HG03575 (cell line): Measurements from ENCODE around the gene INTU.
"Not testable (repeated sequence)": the region's sequence is repeated elsewhere in the genome, so short reads cannot be mapped to it uniquely, and the experiment has no call there.

Experiments used
- ATAC-seq: cut with Tn5 transposase; IDR thresholded peaks from one replicate; pipeline ENCODE4 v1.9.1; 2021; ENCODE audit not compliant: unreplicated experiment, insufficient number of reproducible peaks, low FRiP score; ENCODE audit errors: extremely low read depth

Gene INTU

DNA sequence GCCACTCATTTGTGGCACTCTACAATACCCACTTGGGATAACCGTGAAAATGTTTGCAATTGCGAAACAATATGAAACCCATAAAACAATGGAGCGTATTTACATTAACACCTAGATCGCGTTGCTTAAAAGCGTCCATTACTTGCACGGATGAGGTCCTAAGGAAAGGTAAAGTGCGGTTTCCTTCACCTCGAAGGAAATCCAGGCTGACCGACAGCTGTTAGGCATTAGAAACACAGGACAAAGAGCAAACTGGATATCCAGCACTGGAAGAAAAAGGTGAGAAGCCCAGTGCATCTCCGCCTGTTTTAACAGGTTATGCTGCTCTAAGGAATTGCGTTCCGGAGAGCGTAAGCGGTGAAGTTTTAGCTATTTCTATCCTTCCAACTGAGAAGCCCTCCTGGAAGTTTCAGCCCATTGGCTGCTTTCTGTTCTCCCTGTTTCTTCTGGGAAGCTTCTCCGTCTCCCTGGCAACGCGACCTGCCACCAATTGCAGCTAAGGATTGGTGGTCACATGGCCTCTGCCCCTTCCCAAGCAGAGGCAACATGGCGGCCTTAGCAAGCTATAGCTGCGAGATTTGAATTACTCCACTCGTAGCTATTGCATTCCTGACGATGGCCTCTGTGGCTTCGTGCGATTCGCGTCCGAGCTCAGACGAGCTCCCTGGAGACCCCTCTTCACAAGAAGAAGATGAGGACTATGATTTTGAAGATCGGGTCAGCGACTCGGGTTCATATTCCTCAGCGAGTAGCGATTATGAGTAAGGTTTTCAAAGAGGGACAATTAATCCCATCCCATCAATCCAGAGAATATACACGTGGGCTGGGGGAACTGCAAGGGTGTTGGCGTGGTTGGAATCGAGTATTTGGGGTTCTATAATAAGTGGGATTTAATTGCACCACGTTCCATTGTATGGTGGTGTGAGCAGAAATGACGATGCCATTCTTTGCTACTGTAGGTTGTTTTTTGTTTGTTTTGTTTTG, at the start of gene INTU:
INTU (plus strand) TSS at position 538 of the 984 bp plus-strand sequence; CDS start at position 616, 78 bp downstream.
- peak; percentile 76 for ATAC-seq

DNA sequence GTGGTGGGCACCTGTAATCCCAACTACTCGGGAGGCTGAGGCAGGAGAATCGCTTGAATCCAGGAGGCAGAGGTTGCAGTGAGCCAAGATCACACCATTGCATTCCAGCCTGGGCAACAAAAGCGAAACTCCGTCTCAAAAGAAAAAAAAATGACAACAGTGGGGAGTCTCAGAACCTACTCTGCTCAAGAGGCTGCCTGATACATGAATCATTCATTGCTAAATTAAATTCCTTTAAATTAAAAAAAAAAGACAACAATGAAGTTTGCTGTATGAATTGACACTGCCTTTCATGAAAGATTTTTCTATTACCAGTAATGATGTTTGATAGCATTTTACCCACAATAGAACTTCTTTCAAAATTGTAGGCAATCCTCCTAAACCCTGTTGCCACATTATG, 46.3 kb upstream of the INTU start:
- not testable (repeated sequence) for ATAC-seq

DNA sequence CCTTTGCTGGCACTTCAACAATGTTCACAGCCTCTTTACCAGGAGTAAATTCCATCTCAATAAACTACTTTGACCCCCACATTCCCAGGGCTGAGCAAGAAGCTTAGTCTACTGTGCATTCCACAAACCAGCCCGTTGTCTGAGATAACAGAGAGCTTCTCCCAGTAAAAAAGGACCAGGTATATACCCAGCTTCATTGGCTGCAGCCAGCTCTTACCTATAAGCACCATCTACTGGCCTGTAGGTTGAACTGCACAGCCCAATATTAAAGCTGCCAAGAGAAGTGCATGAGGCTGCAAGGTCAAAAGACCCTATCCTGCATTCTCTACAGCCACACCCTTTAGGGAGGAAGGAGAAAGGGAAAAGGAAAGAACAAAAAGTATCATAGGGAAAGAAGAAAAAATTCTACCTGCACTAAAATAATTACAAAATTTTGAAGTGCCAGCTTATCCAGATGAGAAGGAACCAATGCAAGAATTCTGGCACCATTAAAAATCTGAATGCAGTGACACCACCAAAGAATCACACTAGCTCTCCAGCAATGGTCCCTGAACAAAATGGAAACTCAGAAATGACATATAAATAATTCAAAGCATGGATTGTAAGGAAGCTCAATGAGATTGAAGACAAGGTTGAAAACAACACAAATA, 45.7 kb upstream of the INTU start:
- peak; percentile 92 for ATAC-seq

DNA sequence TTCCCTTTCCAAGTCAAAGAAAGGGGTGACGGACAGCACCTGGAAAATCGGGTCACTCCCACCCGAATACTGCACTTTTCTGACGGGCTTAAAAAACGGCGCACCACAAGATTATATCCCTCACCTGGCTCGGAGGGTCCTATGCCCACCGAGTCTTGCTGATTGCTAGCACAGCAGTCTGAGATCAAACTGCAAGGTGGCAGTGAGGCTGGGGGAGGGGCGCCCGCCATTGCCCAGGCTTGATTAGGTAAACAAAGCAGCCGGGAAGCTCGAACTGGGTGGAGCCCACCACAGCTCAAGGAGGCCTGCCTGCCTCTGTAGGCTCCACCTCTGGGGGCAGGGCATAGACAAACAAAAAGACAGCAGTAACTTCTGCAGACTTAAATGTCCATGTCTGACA, 43.6 kb upstream of the INTU start:
- ATAC-seq, result not testable (repeated sequence)

DNA sequence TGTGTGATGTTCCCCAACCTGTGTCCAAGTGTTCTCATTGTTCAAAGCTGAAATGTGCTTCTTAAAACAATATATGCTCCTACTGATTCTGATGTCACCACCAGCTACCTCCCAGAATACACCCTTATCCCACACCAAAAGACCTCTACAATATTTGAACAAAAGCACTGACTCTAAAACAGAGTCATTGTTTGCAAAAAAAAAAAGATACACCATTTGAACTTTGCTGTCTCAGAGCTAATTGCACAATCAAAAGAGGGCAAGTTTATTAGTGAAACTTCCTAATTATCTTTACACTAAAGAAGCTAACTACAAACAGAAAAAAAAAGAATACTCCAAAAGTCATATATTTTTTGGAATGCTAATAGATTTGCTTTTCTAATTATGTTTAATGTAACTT, 34.1 kb upstream of the INTU start:
- ATAC-seq, result no peak

DNA sequence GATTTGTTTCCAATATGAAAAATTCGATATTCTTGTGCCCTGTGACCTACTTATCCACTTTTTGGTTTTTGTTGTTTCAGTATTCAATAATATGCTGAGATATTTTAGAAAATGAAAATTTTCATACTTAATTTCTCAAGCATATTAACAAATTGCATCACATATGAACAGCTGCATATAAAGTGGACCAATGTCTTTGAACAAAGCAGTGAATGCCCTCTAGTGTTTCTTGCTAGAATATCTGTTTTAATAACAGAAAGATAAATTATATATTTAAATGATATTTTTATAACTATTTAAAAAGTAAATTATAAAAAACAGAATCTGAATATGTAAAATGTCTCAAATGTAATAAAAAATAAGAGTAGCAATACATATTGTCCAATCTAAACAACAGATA, 31.7 kb upstream of the INTU start:
- no peak for ATAC-seq

DNA sequence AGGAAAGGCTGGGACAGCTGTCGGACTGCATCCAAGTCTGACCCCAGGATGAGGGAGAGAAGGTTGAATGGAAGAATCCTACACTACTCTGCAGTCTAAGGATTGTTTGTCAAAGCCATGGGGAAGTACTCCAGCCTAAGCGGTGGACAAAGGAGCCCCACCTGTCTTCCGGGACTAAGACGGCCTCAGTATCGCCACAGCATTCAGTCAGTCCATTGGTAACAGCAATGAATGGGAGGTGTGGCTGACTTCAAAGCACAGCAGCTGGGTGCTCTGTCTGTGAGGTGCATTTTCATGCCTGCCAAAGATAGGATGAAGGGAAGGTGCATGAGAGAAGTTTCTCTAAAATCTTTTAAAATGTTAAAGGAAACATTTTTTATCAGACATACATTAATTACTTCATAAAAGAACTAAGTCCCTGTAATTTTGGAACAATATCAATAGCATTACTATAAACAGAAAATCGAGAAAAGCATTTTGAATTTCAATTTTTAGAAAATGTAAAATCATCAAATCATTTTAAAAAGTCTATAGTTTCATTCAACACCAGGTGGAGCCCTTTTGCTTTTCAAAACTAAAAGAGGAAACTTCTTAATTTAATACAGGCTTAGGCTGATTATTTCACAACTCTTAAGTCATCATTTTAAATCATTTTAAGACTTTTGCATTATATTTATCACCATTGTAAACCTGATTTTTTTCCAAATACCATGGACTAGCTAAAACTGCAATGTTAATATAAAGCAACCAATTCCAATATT, 27.6 kb upstream of the INTU start:
- no peak for ATAC-seq

DNA sequence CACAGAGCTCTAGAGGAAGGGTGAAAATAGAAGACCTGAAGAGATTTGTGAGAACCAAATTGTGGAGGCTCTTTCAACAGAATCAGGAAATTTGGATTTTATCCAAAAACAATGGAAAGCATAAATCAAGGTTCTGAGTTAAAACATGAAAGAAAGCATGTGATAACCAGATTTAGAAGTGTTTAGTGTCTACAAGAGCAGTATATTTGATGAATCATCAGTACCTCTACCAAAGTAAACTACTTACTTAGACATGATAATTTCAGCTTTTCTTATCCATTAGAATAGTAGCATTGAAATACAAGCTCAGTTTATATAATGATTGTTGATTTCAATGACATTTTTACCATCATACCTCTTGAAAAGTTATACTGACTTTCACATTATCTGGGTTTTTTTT, 25.9 kb upstream of the INTU start:
- ATAC-seq, result no peak

DNA sequence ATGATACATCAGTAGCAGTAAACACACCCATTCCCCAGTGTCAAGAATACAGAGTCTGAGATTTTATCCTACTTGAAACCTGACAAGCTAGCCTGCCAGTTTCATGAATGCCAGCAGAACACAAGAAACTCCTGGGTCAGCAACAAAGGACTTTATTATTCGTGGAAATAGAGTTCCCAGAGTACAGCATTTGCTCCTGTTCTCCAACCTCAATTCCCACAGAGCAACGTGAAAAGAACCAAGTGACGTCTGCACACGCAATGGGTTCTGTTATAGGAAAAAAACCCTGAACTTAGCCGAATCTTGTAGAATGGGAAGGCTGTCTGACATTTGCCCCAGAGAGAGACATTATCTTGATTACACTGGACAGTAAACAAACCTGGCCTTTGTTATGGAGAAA, 23.3 kb upstream of the INTU start:
- no peak for ATAC-seq

DNA sequence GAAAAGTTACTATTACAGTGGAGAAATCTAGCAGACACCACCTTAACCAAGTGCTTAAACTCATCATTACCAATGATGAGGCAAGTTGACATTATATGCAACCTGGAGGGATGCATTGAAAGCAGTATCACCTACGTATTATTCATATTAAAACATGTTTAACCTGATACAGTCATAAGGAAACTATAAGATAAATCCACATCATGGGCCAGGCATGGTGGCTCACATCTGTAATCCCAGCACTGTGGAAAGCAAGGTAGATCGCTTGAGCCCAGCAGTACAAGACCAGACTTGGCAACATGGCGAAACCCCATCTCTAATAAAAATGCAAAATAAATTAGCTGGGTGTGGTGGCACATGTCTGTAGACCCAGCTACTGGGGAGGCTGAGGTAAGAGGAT, 22.3 kb upstream of the INTU start:
- no peak for ATAC-seq

DNA sequence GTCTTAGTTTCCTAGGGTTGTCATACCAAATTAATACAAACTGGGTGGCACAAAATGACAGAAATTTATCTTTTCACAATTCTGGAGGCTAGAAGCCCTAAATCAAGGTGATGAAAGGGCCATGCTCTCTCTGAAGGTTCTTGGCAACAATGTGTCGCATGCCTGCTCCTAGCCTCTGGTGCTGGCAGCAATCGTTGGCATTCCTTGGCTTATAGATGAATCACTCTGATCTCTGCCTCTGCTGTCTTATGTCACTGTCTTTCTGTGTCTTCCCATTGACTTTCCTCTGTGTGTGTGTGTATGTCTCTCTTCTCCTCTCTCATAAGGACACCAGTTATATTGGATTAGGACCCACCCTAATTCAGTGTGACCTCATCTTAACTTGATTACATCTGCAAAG, 15.9 kb upstream of the INTU start:
- ATAC-seq, result no peak

DNA sequence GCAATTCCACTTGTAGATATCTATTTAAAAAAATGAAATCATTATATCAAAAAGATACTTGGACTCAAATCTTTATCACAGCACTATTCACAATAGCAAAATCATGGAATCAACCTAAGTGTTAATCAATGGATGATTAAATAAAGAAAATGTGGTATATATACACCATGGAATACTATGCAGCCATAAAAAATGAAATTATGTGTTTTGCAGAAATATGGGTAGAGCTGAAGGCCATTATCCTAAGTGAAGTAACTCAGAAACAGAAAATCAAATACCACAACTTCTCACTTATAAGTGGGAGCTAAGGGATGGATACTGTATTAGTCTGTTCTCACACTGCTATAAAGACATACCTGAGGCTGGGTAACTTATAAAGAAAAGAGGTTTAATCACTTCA, 14.3 kb upstream of the INTU start:
- no peak for ATAC-seq

DNA sequence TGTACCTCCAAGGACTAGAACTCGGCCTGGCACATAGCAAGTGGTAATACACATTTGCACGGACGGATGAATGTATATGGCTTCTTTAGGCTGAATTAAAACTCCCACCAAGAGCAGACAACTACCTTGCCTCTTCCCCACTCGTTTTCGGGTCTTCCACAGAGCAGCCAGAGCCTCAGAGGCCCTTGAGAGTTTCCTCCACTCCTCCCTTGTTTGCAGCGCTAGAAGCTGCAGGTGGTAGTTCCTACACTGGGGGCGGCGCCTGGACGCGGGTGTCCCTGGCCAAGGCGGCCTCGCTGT, 10.2 kb upstream of the INTU start:
- no peak for ATAC-seq

DNA sequence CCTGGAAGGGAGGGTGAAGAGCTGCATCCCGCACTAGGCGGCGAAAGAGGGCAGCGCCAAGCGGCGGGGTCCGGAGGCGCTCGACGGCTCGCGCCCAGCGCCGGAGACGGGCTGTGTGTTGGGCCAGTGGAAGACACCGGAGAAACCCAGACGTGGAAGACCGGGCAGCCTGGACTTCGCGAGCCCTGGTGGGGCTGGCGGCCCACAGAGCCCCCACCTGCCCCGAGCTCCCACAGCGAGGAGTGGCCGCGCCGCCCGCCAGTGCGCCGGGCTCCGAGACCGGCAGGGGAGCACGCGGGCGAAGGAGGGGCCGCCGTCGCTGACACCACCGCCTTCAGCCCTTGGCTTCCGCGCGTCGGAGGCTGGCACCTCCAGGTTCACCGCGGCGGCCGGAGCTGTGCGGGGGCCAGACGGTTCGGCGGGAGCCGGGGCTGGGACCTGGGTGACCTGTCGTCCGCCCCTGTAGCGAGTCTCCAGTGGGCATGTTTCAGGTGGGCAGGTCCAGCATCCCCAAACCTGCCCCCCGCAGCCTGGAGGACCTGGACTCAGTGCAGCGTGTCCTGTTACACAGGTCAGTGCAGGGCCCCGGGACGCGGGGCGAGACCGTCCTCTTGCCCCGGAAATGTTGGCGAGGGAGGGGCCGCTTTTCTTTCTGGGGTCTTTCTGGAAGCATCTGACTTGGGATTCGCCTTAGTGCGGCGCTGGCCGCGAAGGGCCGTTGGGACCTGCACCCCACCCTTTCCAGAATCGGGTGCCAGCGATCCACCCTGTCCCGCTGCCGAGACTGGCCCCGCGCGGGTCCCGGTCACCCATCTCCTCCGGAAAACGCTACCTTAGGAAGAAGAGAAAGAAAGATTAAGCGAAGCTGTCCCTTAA, 9.6 kb upstream of the INTU start:
- ATAC-seq, result no peak

DNA sequence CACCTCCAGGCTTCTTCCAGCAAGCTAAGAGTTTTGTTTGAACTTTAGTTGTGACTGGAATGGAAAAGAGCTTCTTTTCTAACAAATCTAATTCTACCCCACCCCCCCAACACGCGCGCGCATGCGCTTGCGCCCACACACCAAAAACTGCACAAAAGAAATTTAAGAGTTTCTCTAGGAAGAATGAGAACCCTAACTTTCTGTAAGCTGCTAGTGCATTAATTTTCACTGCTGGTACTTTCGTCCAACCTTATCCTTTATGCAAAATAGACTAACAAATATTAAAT, 9.0 kb upstream of the INTU start:
- ATAC-seq, result no peak

DNA sequence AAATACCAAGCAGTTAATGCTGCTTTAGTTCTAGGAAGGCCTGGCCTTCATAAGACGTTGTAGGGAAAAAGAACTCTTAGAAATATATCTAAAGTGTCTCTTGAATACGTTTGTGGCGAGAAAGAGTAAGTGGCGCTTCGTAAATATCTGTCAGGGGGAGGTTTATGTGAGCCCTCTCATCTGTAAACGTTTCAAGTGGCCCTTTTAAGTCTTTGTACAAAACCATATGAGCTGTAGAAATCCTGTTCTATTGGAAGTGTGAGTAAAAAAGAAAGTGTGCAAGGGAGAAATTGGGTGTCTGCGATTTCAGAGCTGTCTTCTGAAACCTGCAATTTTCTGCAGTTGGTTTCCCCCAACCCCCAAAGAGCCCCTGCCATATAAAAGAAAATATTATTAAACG, 8.6 kb upstream of the INTU start:
- ATAC-seq, result no peak

DNA sequence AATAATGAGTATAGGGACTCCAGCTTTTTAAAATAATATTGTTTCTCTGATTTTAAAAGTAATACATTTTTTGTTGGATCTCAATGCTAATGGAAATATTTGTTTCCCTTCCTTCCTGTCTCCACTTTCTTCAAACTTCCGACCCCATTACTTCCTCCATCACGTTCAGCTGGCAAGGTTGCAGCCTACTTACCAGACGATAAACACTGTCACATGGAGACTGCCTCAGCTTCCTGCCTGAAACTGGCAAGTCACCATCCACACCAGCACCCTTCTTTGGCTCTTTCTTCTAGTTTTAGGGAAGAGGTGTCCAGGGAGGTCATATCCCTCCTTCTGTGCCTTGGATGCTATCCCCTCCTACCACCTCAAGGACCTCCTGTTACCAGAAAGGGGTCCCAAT, 3.4 kb upstream of the INTU start:
- ATAC-seq, result no peak

DNA sequence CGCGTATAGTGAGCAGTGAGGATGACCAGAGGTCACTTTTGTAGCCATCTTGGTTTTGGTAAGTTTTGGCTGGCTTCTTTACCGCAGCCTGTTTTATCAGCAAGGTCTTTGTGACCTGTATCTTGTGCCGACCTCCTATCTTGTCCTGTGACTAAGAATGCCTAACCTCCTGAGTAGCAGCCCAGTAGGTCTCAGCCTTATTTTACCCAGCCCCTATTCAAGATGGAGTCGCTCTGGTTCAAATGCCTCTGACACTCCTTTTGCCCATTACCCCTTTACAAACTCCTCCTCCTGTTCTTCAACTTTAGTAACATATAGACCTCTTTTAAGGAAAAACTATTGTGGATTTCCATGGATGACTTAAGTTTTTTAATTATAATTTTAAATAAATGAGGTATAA, 2.6 kb upstream of the INTU start:
- ATAC-seq, result no peak

DNA sequence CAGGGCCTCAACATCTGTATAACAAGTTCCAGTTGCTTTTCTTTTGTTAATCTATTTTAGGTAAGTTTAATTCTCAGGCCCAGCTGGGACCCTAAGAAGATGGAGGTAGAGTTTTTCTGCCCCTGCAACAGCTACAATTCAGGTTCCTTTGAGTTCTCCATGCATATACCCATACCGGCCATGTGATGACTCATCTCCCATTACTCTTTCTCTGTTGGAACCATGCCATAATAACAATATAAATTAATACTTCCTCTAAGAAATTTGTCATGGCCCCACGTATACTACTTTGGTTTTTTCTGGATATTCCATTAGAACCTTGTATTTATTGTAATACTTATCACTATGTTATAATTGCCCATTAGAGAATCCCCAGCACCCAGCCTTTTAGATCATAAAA, 1.3 kb upstream of the INTU start:
- ATAC-seq, result no peak
